GM12878 (cell line): ENCODE measurements around the gene ALAS1. TPM values are rescaled to one million over a fixed set of nuclear protein-coding genes. Genes with fewer than 3 reads are reported as not detected.

Experiments used
- ATAC-seq: fragments of 200-7000 bp; cut with Tn5 transposase; 3 replicates; pipeline ENCODE4 v1.9.1; 2020; ENCODE audit warnings: mild to moderate bottlenecking, moderate library complexity
- BruUV-seq: library from RNA; stranded (reverse); fragments of 400-500 nt; replicated peaks from 2 replicates; lab custom pipeline; 2021; lab: Mats Ljungman, UMichigan
- CTCF ChIA-PET: fragments of 300-600 bp; sonication (Branson Sonifier 250); formaldehyde crosslinking; extraction: SDS; loops from one replicate; lab custom pipeline; 2021; ENCODE audit warnings: inconsistent platforms; lab: Yijun Ruan, JAX
- POLR2A ChIA-PET: fragments of 350-600 bp; formaldehyde crosslinking; extraction: SDS; loops from one replicate; lab custom pipeline; 2021; ENCODE audit warnings: inconsistent platforms; lab: Charles Lee
- RAD21 ChIA-PET: fragments of 300-600 bp; sonication (Branson Sonifier 250); formaldehyde crosslinking; loops from one replicate; lab custom pipeline; 2023; ENCODE audit warnings: antibody characterized with exemption; ENCODE audit not compliant: unreplicated experiment; lab: Charles Lee
- SMC1A ChIA-PET: fragments of 300-600 bp; sonication (Branson Sonifier 250); formaldehyde crosslinking; loops from one replicate; lab custom pipeline; 2023; ENCODE audit not compliant: unreplicated experiment, uncharacterized antibody; lab: Charles Lee
- DNase-seq: peaks from one replicate; pipeline ENCODE4 v3.0.0-alpha.2; 2011; ENCODE audit warnings: low read depth, low spot score
- FAIRE-seq: peaks from 3 replicates; lab custom pipeline; 2011; peaks lifted over from hg19 to GRCh38; lab: Jason Lieb, UNC
- H2AFZ ChIP-seq: 2 replicates; pipeline ENCODE4 v1.6.0; 2011; ENCODE audit warnings: low read depth, low read length, control low read depth; ENCODE audit not compliant: control insufficient read depth
- H3K27ac ChIP-seq: 2 replicates; pipeline ENCODE4 v1.5.1; 2011; ENCODE audit warnings: control low read depth; ENCODE audit not compliant: control insufficient read depth, insufficient read depth
- H3K27me3 ChIP-seq, 2 experiments: replicated peaks in 1 of 2; 2 replicates each; pipeline versions ENCODE4 v1.6.0 to v1.6.1; 2011; ENCODE audit warnings: low read length in 1 of 2; ENCODE audit not compliant: control insufficient read depth in 2 of 2, insufficient read depth in 2 of 2
- H3K36me3 ChIP-seq, 2 experiments: 2 replicates each; pipeline ENCODE4 v1.5.1; 2011; ENCODE audit warnings: low read length in 1 of 2; ENCODE audit not compliant: control insufficient read depth in 2 of 2, insufficient read depth in 2 of 2
- H3K4me1 ChIP-seq: 2 replicates; pipeline ENCODE4 v1.6.1; 2011; ENCODE audit warnings: mild to moderate bottlenecking, low read length, moderate library complexity, mixed read lengths; ENCODE audit not compliant: control insufficient read depth, insufficient read depth
- H3K4me2 ChIP-seq: 2 replicates; pipeline ENCODE4 v1.6.0; 2011; ENCODE audit warnings: control low read depth; ENCODE audit not compliant: control insufficient read depth, insufficient read depth
- H3K4me3 ChIP-seq: fragments of 200-600 bp; sonication (generic); 2 replicates; pipeline ENCODE4 v1.5.1; 2016
- H3K79me2 ChIP-seq: 2 replicates; pipeline ENCODE4 v1.6.0; 2011; ENCODE audit warnings: low read length; ENCODE audit not compliant: control insufficient read depth, insufficient read depth
- H3K9ac ChIP-seq: 2 replicates; pipeline ENCODE4 v1.8.0; 2011; ENCODE audit warnings: low read length, control low read depth, mixed read lengths; ENCODE audit not compliant: control insufficient read depth, insufficient read depth
- H3K9me3 ChIP-seq: replicated peaks from 3 replicates; pipeline ENCODE4 v1.5.1; 2011; ENCODE audit warnings: mild to moderate bottlenecking, low read length; ENCODE audit not compliant: control insufficient read depth, insufficient read depth
- H4K20me1 ChIP-seq: 2 replicates; pipeline ENCODE4 v1.6.0; 2011; ENCODE audit not compliant: control insufficient read depth, insufficient read depth
- ASH2L ChIP-seq: fragments of 300-600, 200-600 bp; sonication (generic); IDR thresholded peaks from 2 replicates; pipeline ENCODE4 v1.6.1; 2017; ENCODE audit warnings: low read depth, mild to moderate bottlenecking, borderline replicate concordance
- BMI1 ChIP-seq: fragments of 450-650 bp; IDR thresholded peaks from 2 replicates; pipeline ENCODE4 v1.6.1; 2016; ENCODE audit warnings: mild to moderate bottlenecking, moderate library complexity, borderline replicate concordance
- NFIC ChIP-seq: IDR thresholded peaks from 2 replicates; pipeline ENCODE4 v1.6.1; 2012; ENCODE audit warnings: low read depth, mild to moderate bottlenecking, inconsistent platforms, low read length, moderate library complexity
- POLR2A ChIP-seq: IDR thresholded peaks from 2 replicates; pipeline ENCODE4 v1.6.1; 2011; ENCODE audit warnings: low read depth, mild to moderate bottlenecking, low read length
- PRDM15 ChIP-seq: fragments of 450-650 bp; formaldehyde crosslinking; IDR thresholded peaks from 2 replicates; pipeline ENCODE4 v1.4.0; 2020; ENCODE audit warnings: mild to moderate bottlenecking, moderate library complexity
- SRF ChIP-seq, 2 experiments: IDR thresholded peaks; 2 replicates each; pipeline ENCODE4 v1.6.1; 2011; ENCODE audit warnings: low read depth in 2 of 2, low read length in 2 of 2, mild to moderate bottlenecking in 1 of 2, moderate library complexity in 1 of 2
- TCF7 ChIP-seq: IDR thresholded peaks from 2 replicates; pipeline ENCODE4 v1.6.1; 2014; ENCODE audit warnings: antibody characterized with exemption, borderline replicate concordance
- ZSCAN29 ChIP-seq: fragments of 450-650 bp; IDR thresholded peaks from 2 replicates; pipeline ENCODE4 v1.6.1; 2017; ENCODE audit warnings: mild to moderate bottlenecking, moderate library complexity
- WGBS: methylation state at CpG from one replicate; pipeline ENCODE4 v1.1.6; 2016; ENCODE audit warnings: low lambda C conversion rate; ENCODE audit not compliant: insufficient replicate concordance, insufficient coverage; ENCODE audit errors: missing lambda C conversion rate; 5-methylcytosine and 5-hydroxymethylcytosine counted together
- in situ Hi-C: fragments of 300-500 bp; cut with MboI; formaldehyde crosslinking; loops from 9 replicates; pipeline ENCODE4 v1.14.3; 2018; ENCODE audit warnings: mixed read lengths
- intact Hi-C: fragments of 100-400 bp; cut with micrococcal nuclease; formaldehyde crosslinking; loops from one replicate; pipeline ENCODE4 v1.14.2; 2022; ENCODE audit not compliant: unreplicated experiment
- polyA plus RNA-seq, 11 experiments: library from polyadenylated mRNA; depleted of rRNA in 4 of 11; unstranded in 6 of 11; stranded (reverse) in 5 of 11; fragments of >200 nt; fragmentation: Nextera tagmentation in 4 of 11; fragmentation: Illumina TruSeq in 1 of 11; extraction: Ambion mirVana in 4 of 11; extraction: Trizol in 1 of 11; gene quantifications; 1 replicate in 1 of 11; 2 replicates in 10 of 11; pipeline versions ENCODE4 v1.2.1 to v1.2.3, GENCODE V29; 2011 to 2016; ENCODE audit warnings: inconsistent platforms in 2 of 11, missing spikeins in 2 of 11, low read depth in 1 of 11
- total RNA-seq, 4 experiments: library from RNA; depleted of rRNA in 3 of 4; stranded (reverse); fragments of >200 nt in 3 of 4; fragmentation: Illumina TruSeq in 1 of 4; extraction: Trizol in 1 of 4; gene quantifications; 2 replicates each; pipeline versions ENCODE4 v1.2.1 to v1.2.3, GENCODE V29; 2013 to 2021

The ALAS1 gene
- total and polyA plus RNA-seq, 10 of the 15 experiments (the other 5 are each of a cell fraction or from before 2014, with no cell fraction given), result 69.9 to 115 (median 94.1) TPM

- RAD21 ChIA-PET, result interaction anchor here (1.2 kb wide), 1 partner anchor 8 kb away, joined by 3 read pairs; no protein-coding TSS in a partner anchor
- WGBS, result 73% methylated on average over 9 of the region's 10 CpGs
- H4K20me1 ChIP-seq, result no peaks in the 10 kb centered on the region
- H3K36me3 ChIP-seq, result peaks cover 17 to 21% of the 10 kb centered on the region in 2 experiments
- H3K4me1 ChIP-seq, result peaks cover 43% of the 10 kb centered on the region
- H3K4me2 ChIP-seq, result no peak overlapping the region
- no peak for DNase-seq
- intact Hi-C loops, result no loop called here
- POLR2A ChIA-PET, result interaction anchor here (0.7 to 7.8 kb wide), 6 partner anchors 10 to 38 kb away, joined by 3 to 60 read pairs (median 4); partner anchors contain the start of genes TWF2 and WDR82
- FAIRE-seq, result no peak
- ATAC-seq, result no peak
- H3K79me2 ChIP-seq, result peaks cover 4% of the 10 kb centered on the region
- in situ Hi-C loops, result no loop called here
- H2AFZ ChIP-seq, result no peak overlapping the region
- CTCF ChIA-PET, result interaction anchor here (0.9 to 1.5 kb wide), 5 partner anchors 9 to 90 kb away, joined by 3 to 5 read pairs (median 4); no protein-coding TSS in a partner anchor
- no peaks in the 10 kb centered on the region for H3K9me3 ChIP-seq
- H3K27ac ChIP-seq, result no peak overlapping the region
- no peaks in the 10 kb centered on the region for H3K27me3 ChIP-seq
- BruUV-seq, result no TSS peak
- H3K9ac ChIP-seq, result no peak overlapping the region
- SMC1A ChIA-PET, result interaction anchor here (1.1 kb wide), 1 partner anchor 13 kb away, joined by 5 read pairs; no protein-coding TSS in a partner anchor
- TF ChIP-seq NFIC, result no peak
- TF ChIP-seq SRF (IDR thresholded peaks at IDR 0.05; ENCODE audit: low read depth in 2 of 2, low read length in 2 of 2), result no peak
- TF ChIP-seq POLR2A, result peak; percentile 44; the same call in 1 of the 2 replicates
- peak; percentile 70; the same call in 1 of the 2 replicates for TF ChIP-seq BMI1
- no peak overlapping the region for H3K4me3 ChIP-seq
Measured at GRCh38 chr3:52248816-52249547, 51.0 kb downstream of the ALAS1 start.

- Histone ChIP-seq H3K27ac (no peak overlapping the region), H4K20me1 (no peaks in the 10 kb centered on the region), H3K9me3 (no peaks in the 10 kb centered on the region), H3K4me3 (no peak overlapping the region), H3K79me2 (peaks cover 4% of the 10 kb centered on the region), H3K4me2 (no peak overlapping the region), H3K9ac (no peak overlapping the region), H3K4me1 (peaks cover 41% of the 10 kb centered on the region), H3K27me3 (no peaks in the 10 kb centered on the region), H3K36me3 (peaks cover 19 to 25% of the 10 kb centered on the region in 2 experiments), H2AFZ (no peak overlapping the region)
- ChIA-PET RAD21 (interaction anchor here (1.2 kb wide), 1 partner anchor 9 kb away, joined by 3 read pairs; no protein-coding TSS in a partner anchor), SMC1A (interaction anchor here (1.4 kb wide), 1 partner anchor 9 kb away, joined by 3 read pairs; no protein-coding TSS in a partner anchor), CTCF (interaction anchor here (1.2 to 1.5 kb wide), 4 partner anchors 9 to 29 kb away, joined by 3 to 4 read pairs (median 4); no protein-coding TSS in a partner anchor), POLR2A (interaction anchor here (1.3 to 7.8 kb wide), 3 partner anchors 10 to 31 kb away, joined by 3 to 60 read pairs (median 3); partner anchors contain the start of gene WDR82)
- ATAC-seq (no peak), DNase-seq (no peak), FAIRE-seq (no peak)
- in situ Hi-C loops, result no loop called here
- intact Hi-C loops, result no loop called here
- 90% methylated on average over 6 of the region's 6 CpGs for WGBS
- BruUV-seq, result no TSS peak
- TF ChIP-seq SRF (IDR thresholded peaks at IDR 0.05; ENCODE audit: low read depth in 2 of 2, low read length in 2 of 2) (no peak), PRDM15 (CRISPR knock-in tag) (no peak), ASH2L (no peak), TCF7 (no peak), ZSCAN29 (no peak)
Measured at GRCh38 chr3:52249683-52250082, 51.7 kb downstream of the ALAS1 start.
